OCI-M2 (cell line): Measurements from ENCODE around the gene SPDL1.

Experiments
- DNase-seq: peaks from one replicate; lab custom pipeline; 2025; ENCODE audit not compliant: unreplicated experiment; lab: John Stamatoyannopoulos, UW

Gene SPDL1

GRCh38 chr5:169583424-169584220, at the start of gene SPDL1:
TSS of gene SPDL1 (plus strand) at chr5:169583773. CDS start at chr5:169588417, 4,644 bp downstream.
- DNase-seq = peak; percentile 57

GRCh38 chr5:169534311-169534880, 49.2 kb upstream of the SPDL1 start:
- DNase-seq = no peak

- no peak for DNase-seq
These were observed 48.6 kb upstream of the SPDL1 start for GRCh38 chr5:169534939-169535338.

GRCh38 chr5:169538944-169539343, 44.6 kb upstream of the SPDL1 start:
- DNase-seq = no peak

GRCh38 chr5:169542811-169543210, 40.8 kb upstream of the SPDL1 start:
- DNase-seq = no peak

- no peak for DNase-seq
These were observed 39.2 kb upstream of the SPDL1 start for GRCh38 chr5:169544264-169544950.

- DNase-seq = no peak
These were observed 37.8 kb upstream of the SPDL1 start for GRCh38 chr5:169545762-169546161.

- no peak for DNase-seq
These were observed 37.2 kb upstream of the SPDL1 start for GRCh38 chr5:169546346-169546745.

GRCh38 chr5:169547508-169547907, 36.1 kb upstream of the SPDL1 start:
- DNase-seq = no peak

GRCh38 chr5:169548315-169548714, 35.3 kb upstream of the SPDL1 start:
- DNase-seq = no peak

- DNase-seq = no peak
These were observed 34.0 kb upstream of the SPDL1 start for GRCh38 chr5:169549453-169550100.

GRCh38 chr5:169550227-169550626, 33.3 kb upstream of the SPDL1 start:
- no peak for DNase-seq

GRCh38 chr5:169551146-169551545, 32.4 kb upstream of the SPDL1 start:
- DNase-seq = no peak

GRCh38 chr5:169551696-169552095, 31.9 kb upstream of the SPDL1 start:
- no peak for DNase-seq

- DNase-seq = no peak
These were observed 29.3 kb upstream of the SPDL1 start for GRCh38 chr5:169554251-169554650.

GRCh38 chr5:169557838-169558237, 25.7 kb upstream of the SPDL1 start:
- DNase-seq = no peak

- no peak for DNase-seq
These were observed 21.7 kb upstream of the SPDL1 start for GRCh38 chr5:169561893-169562292.

- DNase-seq = no peak
These were observed 20.2 kb upstream of the SPDL1 start for GRCh38 chr5:169563369-169563768.

GRCh38 chr5:169566202-169566601, 17.4 kb upstream of the SPDL1 start:
- DNase-seq = no peak

GRCh38 chr5:169567079-169567478, 16.5 kb upstream of the SPDL1 start:
- no peak for DNase-seq

GRCh38 chr5:169569513-169569912, 14.1 kb upstream of the SPDL1 start:
- DNase-seq = no peak

GRCh38 chr5:169571355-169571754, 12.2 kb upstream of the SPDL1 start:
- no peak for DNase-seq
